PC-3 (cell line): ENCODE data around the gene DLK1. TPM values are rescaled to one million over a fixed set of nuclear protein-coding genes. Genes with fewer than 3 reads are reported as not detected.
A peak's percentile ranks its signal among the peaks of the same experiment; 100 is the strongest.

ENCODE experiments used
- ATAC-seq: fragments of 200-7000 bp; cut with Tn5 transposase; 2 replicates; pipeline ENCODE4 v1.9.1; 2020; ENCODE audit warnings: mild to moderate bottlenecking, moderate library complexity
- BruUV-seq: library from RNA; stranded (reverse); fragments of 400-500 nt; replicated peaks from 2 replicates; lab custom pipeline; 2021; lab: Mats Ljungman, UMichigan
- CTCF ChIA-PET: fragments of 300-600 bp; sonication (Branson Sonifier 250); formaldehyde crosslinking; loops from one replicate; lab custom pipeline; 2022; ENCODE audit warnings: antibody characterized with exemption; lab: Charles Lee
- POLR2A ChIA-PET: fragments of 300-600 bp; sonication (Branson Sonifier 250); formaldehyde crosslinking; loops from one replicate; lab custom pipeline; 2022; ENCODE audit warnings: antibody characterized with exemption; ENCODE audit not compliant: unreplicated experiment; lab: Charles Lee
- DNase-seq: peaks from one replicate; pipeline ENCODE4 v3.0.0-alpha.2; 2015
- H2AFZ ChIP-seq: fragments of 300-600 bp; sonication (generic); 2 replicates; pipeline ENCODE4 v1.6.0; 2016; ENCODE audit warnings: antibody characterized with exemption, low read length
- H3F3A ChIP-seq: fragments of 300-600 bp; sonication (generic); one replicate; pipeline ENCODE4 v1.6.0; 2017; ENCODE audit warnings: antibody characterized with exemption, low read length, control low read depth, mild to moderate bottlenecking; ENCODE audit not compliant: unreplicated experiment
- H3K27ac ChIP-seq: fragments of 300-600 bp; sonication (generic); 2 replicates; pipeline ENCODE4 v1.5.1; 2016; ENCODE audit warnings: mild to moderate bottlenecking, low read length
- H3K27me3 ChIP-seq: fragments of 300-600 bp; sonication (generic); 2 replicates; pipeline ENCODE4 v1.6.1; 2016; ENCODE audit warnings: low read length, mixed read lengths
- H3K36me3 ChIP-seq: fragments of 300-600 bp; sonication (generic); 2 replicates; pipeline ENCODE4 v1.6.1; 2016; ENCODE audit warnings: low read depth, mixed run types, low read length, mixed read lengths
- H3K4me1 ChIP-seq: fragments of 300-600 bp; sonication (generic); 2 replicates; pipeline ENCODE4 v1.5.1; 2016; ENCODE audit warnings: low read length; ENCODE audit not compliant: insufficient read depth
- H3K4me2 ChIP-seq: fragments of 300-600 bp; sonication (generic); 2 replicates; pipeline ENCODE4 v1.6.0; 2016; ENCODE audit warnings: low read length
- H3K4me3 ChIP-seq: fragments of 300-600 bp; sonication (generic); 2 replicates; pipeline ENCODE4 v1.5.1; 2016; ENCODE audit warnings: mild to moderate bottlenecking, low read length, mixed read lengths
- H3K79me2 ChIP-seq: fragments of 300-600 bp; sonication (generic); 2 replicates; pipeline ENCODE4 v1.6.1; 2017; ENCODE audit warnings: low read length, mixed read lengths
- H3K9ac ChIP-seq: fragments of 300-600 bp; sonication (generic); 2 replicates; pipeline ENCODE4 v1.6.0; 2016; ENCODE audit warnings: mild to moderate bottlenecking, low read length
- H3K9me2 ChIP-seq: fragments of 300-600 bp; sonication (generic); replicated peaks from 2 replicates; pipeline ENCODE4 v1.6.1; 2016; ENCODE audit warnings: mixed run types, low read length, mixed read lengths
- H3K9me3 ChIP-seq: fragments of 300-600 bp; sonication (generic); 2 replicates; pipeline ENCODE4 v1.6.1; 2016; ENCODE audit warnings: low read length, mixed read lengths
- H4K20me1 ChIP-seq: fragments of 300-600 bp; sonication (generic); 2 replicates; pipeline ENCODE4 v1.6.1; 2016; ENCODE audit warnings: low read length, mixed read lengths
- CTCF ChIP-seq: fragments of 300-600 bp; sonication (generic); conservative IDR thresholded peaks from 2 replicates; pipeline ENCODE4 v1.5.1; 2017; ENCODE audit warnings: antibody characterized with exemption, low read depth, mild to moderate bottlenecking, low read length
- EZH2 ChIP-seq: fragments of 300-600 bp; sonication (generic); IDR thresholded peaks from one replicate; pipeline ENCODE4 v1.6.1; 2017; ENCODE audit warnings: antibody characterized with exemption, mild to moderate bottlenecking, low read length; ENCODE audit not compliant: unreplicated experiment
- EZH2phosphoT487 ChIP-seq: fragments of 300-600 bp; sonication (generic); IDR thresholded peaks from 2 replicates; pipeline ENCODE4 v1.6.1; 2018; ENCODE audit warnings: mild to moderate bottlenecking, antibody characterized with exemption, low read length, borderline replicate concordance
- intact Hi-C: fragments of 100-400 bp; cut with micrococcal nuclease; formaldehyde crosslinking; loops from 2 replicates; pipeline ENCODE4 v1.9.0; 2023
- total RNA-seq: library from RNA; depleted of rRNA; stranded (reverse); fragments of >200 nt; gene quantifications from 2 replicates; pipeline ENCODE4 v1.2.3, GENCODE V29; 2014

The DLK1 gene
- total RNA-seq, 1 experiment from 2014 or later = not detected

- no TSS peak for BruUV-seq
- H3K9me2 ChIP-seq = no peaks in the 10 kb centered on the region
- no peak overlapping the region for H3K27ac ChIP-seq
- H3K4me1 ChIP-seq = peaks cover 37% of the 10 kb centered on the region
- peak overlapping the region; percentile 86 for H3K4me2 ChIP-seq
- no peaks in the 10 kb centered on the region for H4K20me1 ChIP-seq
- TF ChIP-seq CTCF = no peak
- TF ChIP-seq EZH2phosphoT487 = no peak
- TF ChIP-seq EZH2 = no peak
- ChIA-PET CTCF (no interaction called here), POLR2A (no interaction called here)
- no peaks in the 10 kb centered on the region for H3K27me3 ChIP-seq
- no peaks in the 10 kb centered on the region for H3K36me3 ChIP-seq
- H3K9ac ChIP-seq = no peak overlapping the region
- 0 out of 2 replicates have a peak, but pooled peaks cover 8% of the 10 kb centered on the region for H3K79me2 ChIP-seq
- H3K4me3 ChIP-seq = no peak overlapping the region; the same call in 1 of the 2 replicates
- peaks cover 12% of the 10 kb centered on the region for H3F3A ChIP-seq
- ATAC-seq (no peak), DNase-seq (no peak)
- no peak overlapping the region for H2AFZ ChIP-seq
- intact Hi-C loops = loop anchor here (2.0 kb wide), 1 partner anchor 63 kb away; no protein-coding TSS in a partner anchor
- no peaks in the 10 kb centered on the region for H3K9me3 ChIP-seq
These were observed 35.2 kb upstream of the DLK1 start for GRCh38 chr14:100691395-100692056.

GRCh38 chr14:100692256-100692655 lies 34.4 kb upstream of the DLK1 start:
- DNase-seq (no peak), ATAC-seq (no peak)
- H3K9ac ChIP-seq = peak overlapping the region; percentile 28; the same call in 1 of the 2 replicates
- BruUV-seq = no TSS peak
- peaks cover 12% of the 10 kb centered on the region for H3F3A ChIP-seq
- ChIA-PET POLR2A (no interaction called here), CTCF (interaction anchor here (1.4 kb wide), 1 partner anchor 252 kb away, joined by 3 read pairs; no protein-coding TSS in a partner anchor)
- 0 out of 2 replicates have a peak, but pooled peaks cover 8% of the 10 kb centered on the region for H3K79me2 ChIP-seq
- TF ChIP-seq EZH2phosphoT487 (no peak), CTCF (no peak)
- H3K27ac ChIP-seq = peak overlapping the region; percentile 76
- peak overlapping the region; percentile 36; the same call in 1 of the 2 replicates for H2AFZ ChIP-seq
- H3K27me3 ChIP-seq = no peaks in the 10 kb centered on the region
- peak overlapping the region; percentile 86 for H3K4me2 ChIP-seq
- peaks cover 37% of the 10 kb centered on the region for H3K4me1 ChIP-seq
- no peaks in the 10 kb centered on the region for H3K9me2 ChIP-seq
- peak overlapping the region; percentile 58 for H3K4me3 ChIP-seq
- H3K36me3 ChIP-seq = no peaks in the 10 kb centered on the region
- no peaks in the 10 kb centered on the region for H3K9me3 ChIP-seq
- H4K20me1 ChIP-seq = no peaks in the 10 kb centered on the region
- intact Hi-C loops = loop anchor here (2.0 kb wide), 1 partner anchor 63 kb away; no protein-coding TSS in a partner anchor
